ENCODE measurements around the gene VSIR. TPM values are rescaled to one million over a fixed set of nuclear protein-coding genes. Genes with fewer than 3 reads are reported as not detected.

The VSIR gene
- total and polyA plus RNA-seq, 9 of the 15 experiments (the other 6 are each of a cell fraction or from before 2014, with no cell fraction given): 0.14 to 20.5 (median 9.3) TPM

- ATAC-seq (no peak), DNase-seq (ENCODE audit: extremely low read depth in 1 of 4, low spot score in 3 of 4) (no peak), FAIRE-seq (no peak)
- ChIA-PET CTCF (ENCODE audit: low intra/inter-chr PET ratio) (no interaction called here), POLR2A (no interaction called here)
- intact Hi-C loops (cut with micrococcal nuclease) (loop anchor here (5.0 kb wide), 4 partner anchors 112 to 497 kb away; partner anchors contain the start of gene CDH23), in situ Hi-C loops (cut with MboI) (loop anchor here (5.0 to 10.0 kb wide), 3 partner anchors 97 to 497 kb away; no protein-coding TSS in a partner anchor)
- H3K79me2 ChIP-seq (ENCODE audit: control insufficient read depth, insufficient read depth, low read length): no peaks in the 10 kb centered on the region
- H3K27ac ChIP-seq (ENCODE audit: extremely low read depth, low read depth, low read length): no peak overlapping the region
- peaks cover 4% of the 10 kb centered on the region; the same call in 1 of the 3 replicates for H3K36me3 ChIP-seq (ENCODE audit: control insufficient read depth, insufficient read depth, low read length)
- no peaks in the 10 kb centered on the region; the same call in 1 of the 2 replicates for H3K9me3 ChIP-seq (replicated peaks; ENCODE audit: control insufficient read depth, insufficient read depth, low read depth, low read length)
- no peak overlapping the region for H3K4me3 ChIP-seq
- 61% methylated on average over 18 of the region's 25 CpGs for WGBS (ENCODE audit: insufficient coverage, low coverage, missing lambda C conversion rate)
- peaks cover 3% of the 10 kb centered on the region for H3K9me1 ChIP-seq (ENCODE audit: control insufficient read depth, insufficient read depth, low read length)
- BruUV-seq (replicated peaks): no TSS peak
- TF ChIP-seq POLR2G (IDR thresholded peaks at IDR 0.05; ENCODE audit: low read depth, low read length): peak; percentile 59
- no peak for TF ChIP-seq CREM (IDR thresholded peaks at IDR 0.05; ENCODE audit: low read depth)
- TF ChIP-seq XRCC3 (IDR thresholded peaks at IDR 0.05): no peak
- TF ChIP-seq TSHZ1 (CRISPR knock-in tag; IDR thresholded peaks at IDR 0.05): no peak
- TF ChIP-seq PRPF4 (IDR thresholded peaks at IDR 0.05; ENCODE audit: insufficient read depth, low read depth, low read length, poor library complexity, severe bottlenecking): no peak
- H3K9ac ChIP-seq (ENCODE audit: insufficient read depth in 1 of 2, low read depth in 2 of 2, low read length in 2 of 2): peak overlapping the region in 1 of 2 experiments; percentile 65; a peak in 2 of 4 replicates
- H3K4me2 ChIP-seq (ENCODE audit: insufficient read depth, low read length): no peak overlapping the region
- peaks cover 6% of the 10 kb centered on the region; the same call in 1 of the 2 replicates for H4K20me1 ChIP-seq (replicated peaks; ENCODE audit: control insufficient read depth, insufficient read depth, low read length)
- no peak overlapping the region for H2AFZ ChIP-seq (ENCODE audit: low read depth, low read length)
- no peaks in the 10 kb centered on the region for H3K27me3 ChIP-seq (ENCODE audit: control insufficient read depth in 2 of 2, insufficient read depth in 2 of 2, low read length in 2 of 2)
- H3K4me1 ChIP-seq (replicated peaks in 1 of 2; ENCODE audit: control insufficient read depth in 2 of 2, insufficient read depth in 2 of 2, low read length in 2 of 2): peaks cover 15 to 53% of the 10 kb centered on the region in 2 experiments
Observed at GRCh38 chr10:71809628-71810027, 36.3 kb upstream of the VSIR start.
